H1 (cell line): Measurements from ENCODE around the gene UCP1. TPM values are rescaled to one million over a fixed set of nuclear protein-coding genes. Genes with fewer than 3 reads are reported as not detected.

Source experiments
- CHD7 ChIP-seq: fragments of 300-600 bp; sonication (generic); IDR thresholded peaks from 2 replicates; pipeline ENCODE4 v1.7.1; 2012; ENCODE audit warnings: low read length, moderate library complexity, mild to moderate bottlenecking, inconsistent platforms; ENCODE audit not compliant: insufficient replicate concordance
- PHF8 ChIP-seq: fragments of 200-600 bp; sonication (generic); conservative IDR thresholded peaks from 2 replicates; pipeline ENCODE4 v1.7.1; 2012; ENCODE audit warnings: low read depth, mild to moderate bottlenecking, inconsistent platforms, low read length, moderate library complexity
- SIN3A ChIP-seq, 2 experiments: IDR thresholded peaks in 1 of 2; conservative IDR thresholded peaks in 1 of 2; 2 replicates each; pipeline ENCODE4 v1.6.1; 2011 to 2012; ENCODE audit warnings: low read length in 2 of 2, improper control_type of control experiment in 1 of 2, low read depth in 1 of 2, mild to moderate bottlenecking in 1 of 2
- polyA plus RNA-seq, 7 experiments: library from polyadenylated mRNA; depleted of rRNA in 3 of 7; stranded (reverse) in 5 of 7; unstranded in 2 of 7; fragments of >200 nt in 5 of 7; fragments of 200-250 nt in 2 of 7; gene quantifications; 1 replicate in 5 of 7; 2 replicates in 1 of 7; 4 replicates in 1 of 7; pipeline versions ENCODE4 v1.2.1 to v1.2.3, GENCODE V29; 2011 to 2013; ENCODE audit warnings: missing spikeins in 2 of 7, mixed read lengths in 2 of 7
- total RNA-seq: library from RNA; stranded (reverse); fragmentation: NEBNext Ultra II Directional; extraction: Animal tissue kit (Norgen Biotek cat#: 25700); gene quantifications from 2 replicates; pipeline ENCODE4 v1.2.1, GENCODE V29; 2021

Gene UCP1
- total and polyA plus RNA-seq, 2 of the 8 experiments (the other 6 are each of a cell fraction or from before 2014, with no cell fraction given) = 0.20 to 0.44 TPM

- TF ChIP-seq CHD7 (no peak), PHF8 (no peak), SIN3A (conservative IDR thresholded peaks at IDR 0.05 in 1 of 2, IDR thresholded peaks at IDR 0.05 in 1 of 2; ENCODE audit: low read depth in 1 of 2, low read length in 2 of 2) (no peak)
Observed at GRCh38 chr4:140575489-140575888, 6.7 kb upstream of the UCP1 start (continued).
